ENCODE measurements around the gene SCARB1. TPM values are rescaled to one million over a fixed set of nuclear protein-coding genes. Genes with fewer than 3 reads are reported as not detected.
A peak's percentile ranks its signal among the peaks of the same experiment; 100 is the strongest.
"Not testable (repeated sequence)": the region's sequence is repeated elsewhere in the genome, so short reads cannot be mapped to it uniquely, and the experiment has no call there.

The SCARB1 gene
- total RNA-seq, 1 donor from 2014 or later = 4.3 TPM

DNA sequence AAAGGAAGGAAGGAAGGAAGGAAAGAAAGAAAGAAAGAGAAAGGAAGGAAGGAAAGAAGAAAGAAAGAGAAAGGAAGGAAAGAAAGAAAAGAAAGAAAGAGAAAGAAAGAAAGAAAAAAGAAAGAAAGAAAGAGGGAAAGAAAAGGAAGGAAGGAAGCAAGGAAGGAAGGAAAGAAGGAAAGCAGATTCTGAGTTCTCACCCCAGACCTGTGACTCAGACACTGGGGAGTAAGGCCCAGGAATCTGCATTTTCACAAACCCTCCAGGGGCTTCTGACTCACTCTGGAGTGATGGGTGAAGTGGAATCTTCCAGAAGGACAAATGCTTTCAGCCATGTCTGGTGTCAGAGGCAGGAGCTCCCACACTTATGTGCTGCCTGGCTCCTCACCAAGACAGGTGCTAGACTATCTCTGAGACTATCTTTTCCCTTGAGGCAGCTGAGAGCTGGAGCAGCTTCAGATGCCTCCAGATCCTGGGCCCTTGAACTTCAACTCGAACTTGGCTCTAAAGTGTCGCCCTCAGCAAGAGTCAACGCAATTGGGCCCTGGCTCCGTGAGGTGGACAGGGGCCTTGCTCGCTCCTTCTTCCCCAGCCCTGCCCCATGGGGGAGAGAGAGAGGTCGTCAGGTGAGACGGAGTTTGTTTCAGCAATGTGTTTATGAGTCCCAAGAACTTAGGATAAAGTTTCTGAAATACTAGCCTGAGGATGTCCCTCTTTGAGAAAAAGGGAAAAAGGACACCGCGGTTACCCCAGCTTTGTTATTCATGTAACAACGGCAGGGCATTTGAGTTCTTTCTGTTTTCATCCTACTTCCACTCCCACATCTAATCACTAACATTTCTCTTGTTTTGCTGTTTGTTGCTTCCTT is 19.8 kb upstream of the SCARB1 start:
- Histone ChIP-seq H3K4me2 (no peak overlapping the region), H3K27ac (no peak overlapping the region), H3K27me3 (no peaks in the 10 kb centered on the region), H4K20me1 (ENCODE audit: low read depth) (no peaks in the 10 kb centered on the region), H3K4me3 (no peak overlapping the region), H3K9me3 (ENCODE audit: low read depth) (no peaks in the 10 kb centered on the region), H3K9ac (no peak overlapping the region), H3K36me3 (no peaks in the 10 kb centered on the region), H3K79me2 (ENCODE audit: low read depth) (no peaks in the 10 kb centered on the region), H3K4me1 (peaks cover 5% of the 10 kb centered on the region), H3F3A (ENCODE audit: low read depth) (no peaks in the 10 kb centered on the region), H2AFZ (replicated peaks) (no peak overlapping the region)
- Mint-ChIP-seq H3K4me3 (no peak overlapping the region), H3K27ac (peak overlapping the region; percentile 82), H3K9me3 (no peaks in the 10 kb centered on the region), H3K27me3 (ENCODE audit: insufficient read depth, low read depth) (peaks cover 7% of the 10 kb centered on the region), H3K4me1 (peaks cover 16% of the 10 kb centered on the region), H3K36me3 (no peaks in the 10 kb centered on the region)
- DNase-seq (ENCODE audit: low spot score) = no peak
- TF ChIP-seq EZH2 (IDR thresholded peaks at IDR 0.05) (no peak), EZH2phosphoT487 (IDR thresholded peaks at IDR 0.05) (no peak), CTCF (IDR thresholded peaks at IDR 0.05) (no peak)

DNA sequence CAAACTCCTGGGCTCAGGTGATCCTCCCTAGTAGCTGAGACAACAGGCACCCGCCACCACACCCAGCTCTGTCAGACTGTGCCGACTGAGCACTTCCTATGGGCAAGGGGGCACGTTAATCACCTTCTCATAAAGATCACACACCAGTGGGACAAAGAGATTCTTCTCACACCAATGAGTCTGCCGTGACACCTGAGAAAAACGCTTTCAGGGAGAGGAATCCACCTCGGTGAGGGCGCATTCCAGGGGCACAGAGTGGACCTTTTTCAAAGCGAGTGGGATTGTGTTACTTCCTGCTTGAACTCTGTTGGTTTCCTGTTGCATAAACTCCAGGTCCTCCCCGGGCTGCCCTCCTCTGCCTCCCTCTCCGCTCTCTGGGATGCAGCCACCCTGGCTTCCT is 17.5 kb upstream of the SCARB1 start:
- H3K4me1 Mint-ChIP-seq = peaks cover 20% of the 10 kb centered on the region
- Histone ChIP-seq H3F3A (ENCODE audit: low read depth) (no peaks in the 10 kb centered on the region), H2AFZ (replicated peaks) (peak overlapping the region; percentile 42), H3K9me3 (ENCODE audit: low read depth) (no peaks in the 10 kb centered on the region), H3K27me3 (no peaks in the 10 kb centered on the region), H3K4me2 (no peak overlapping the region), H3K36me3 (no peaks in the 10 kb centered on the region), H3K4me3 (no peak overlapping the region), H3K9ac (no peak overlapping the region), H3K4me1 (peaks cover 5% of the 10 kb centered on the region), H4K20me1 (ENCODE audit: low read depth) (no peaks in the 10 kb centered on the region), H3K79me2 (ENCODE audit: low read depth) (no peaks in the 10 kb centered on the region), H3K27ac (no peak overlapping the region)
- TF ChIP-seq EZH2phosphoT487 (IDR thresholded peaks at IDR 0.05) = no peak
- TF ChIP-seq CTCF (IDR thresholded peaks at IDR 0.05) = no peak
- no peak for TF ChIP-seq EZH2 (IDR thresholded peaks at IDR 0.05)
- no peaks in the 10 kb centered on the region for H3K9me3 Mint-ChIP-seq
- H3K27ac Mint-ChIP-seq = peak overlapping the region; percentile 42
- no peaks in the 10 kb centered on the region for H3K36me3 Mint-ChIP-seq
- peaks cover 7% of the 10 kb centered on the region for H3K27me3 Mint-ChIP-seq (ENCODE audit: insufficient read depth, low read depth)
- no peak for DNase-seq (ENCODE audit: low spot score)
- no peak overlapping the region for H3K4me3 Mint-ChIP-seq

DNA sequence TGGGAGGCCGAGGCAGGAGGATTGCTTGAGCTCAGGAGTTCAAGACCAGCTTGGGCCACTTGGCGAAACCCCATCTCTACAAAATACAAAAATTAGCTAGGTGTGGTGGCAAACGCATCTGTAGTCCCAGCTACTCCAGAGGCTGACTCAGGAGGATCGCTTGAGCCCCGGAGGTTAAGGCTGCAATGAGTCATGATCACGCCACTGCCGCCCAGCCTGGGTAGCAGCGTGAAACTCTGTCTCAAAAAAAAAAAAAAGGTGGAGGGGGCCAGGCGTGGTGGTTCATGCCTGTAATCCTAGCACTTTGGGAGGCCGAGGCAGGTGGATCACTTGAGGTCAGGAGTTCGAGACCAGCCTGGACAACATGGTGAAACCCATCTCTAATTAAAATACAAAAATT is 16.7 kb upstream of the SCARB1 start:
- H3K9me3 Mint-ChIP-seq; H3K4me1 ChIP-seq; H3F3A ChIP-seq (ENCODE audit: low read depth); H3K27ac Mint-ChIP-seq; H3K79me2 ChIP-seq (ENCODE audit: low read depth); H3K9ac ChIP-seq; H3K4me3 ChIP-seq; DNase-seq (ENCODE audit: low spot score); H3K9me3 ChIP-seq (ENCODE audit: low read depth); H3K27me3 ChIP-seq; H3K27me3 Mint-ChIP-seq (ENCODE audit: insufficient read depth, low read depth); H3K27ac ChIP-seq; H3K4me2 ChIP-seq; H3K4me3 Mint-ChIP-seq; H3K36me3 ChIP-seq; H3K36me3 Mint-ChIP-seq; H4K20me1 ChIP-seq (ENCODE audit: low read depth); H2AFZ ChIP-seq (replicated peaks): not testable (repeated sequence)
- H3K4me1 Mint-ChIP-seq = peaks cover 20% of the 10 kb centered on the region

- H3K9me3 Mint-ChIP-seq = no peaks in the 10 kb centered on the region
- DNase-seq (ENCODE audit: low spot score) = no peak
- Histone ChIP-seq H3K79me2 (ENCODE audit: low read depth) (no peaks in the 10 kb centered on the region), H3K27me3 (no peaks in the 10 kb centered on the region), H3K27ac (no peak overlapping the region), H3K9ac (no peak overlapping the region), H3K36me3 (no peaks in the 10 kb centered on the region), H3K4me2 (no peak overlapping the region), H3K4me1 (no peaks in the 10 kb centered on the region), H3F3A (ENCODE audit: low read depth) (no peaks in the 10 kb centered on the region), H3K9me3 (ENCODE audit: low read depth) (no peaks in the 10 kb centered on the region), H4K20me1 (ENCODE audit: low read depth) (no peaks in the 10 kb centered on the region), H2AFZ (replicated peaks) (no peak overlapping the region), H3K4me3 (no peak overlapping the region)
- no peak overlapping the region for H3K4me3 Mint-ChIP-seq
- H3K27ac Mint-ChIP-seq = no peak overlapping the region
- peaks cover 19% of the 10 kb centered on the region for H3K4me1 Mint-ChIP-seq
- TF ChIP-seq CTCF (IDR thresholded peaks at IDR 0.05) (no peak), EZH2phosphoT487 (IDR thresholded peaks at IDR 0.05) (no peak), EZH2 (IDR thresholded peaks at IDR 0.05) (no peak)
- H3K27me3 Mint-ChIP-seq (ENCODE audit: insufficient read depth, low read depth) = peaks cover 4% of the 10 kb centered on the region
- no peaks in the 10 kb centered on the region for H3K36me3 Mint-ChIP-seq
Measured at GRCh38 chr12:124878795-124879516, 15.3 kb upstream of the SCARB1 start.

Measured in neural progenitor cell (in vitro differentiated cells).